ENCODE measurements around the gene C2orf42. TPM values are rescaled to one million over a fixed set of nuclear protein-coding genes. Genes with fewer than 3 reads are reported as not detected.
"Not testable (repeated sequence)": the region's sequence is repeated elsewhere in the genome, so short reads cannot be mapped to it uniquely, and the experiment has no call there.

The C2orf42 gene
- total RNA-seq, 2 donors from 2014 or later, result 7.1 to 11.4 TPM

- Histone ChIP-seq H3K27ac (no peak overlapping the region), H3K4me1 (peaks cover 6% of the 10 kb centered on the region), H3K9ac (ENCODE audit: low read depth in 2 of 2, low read length in 2 of 2) (no peak overlapping the region), H3K36me3 (no peaks in the 10 kb centered on the region), H3K9me3 (no peaks in the 10 kb centered on the region), H3K27me3 (no peaks in the 10 kb centered on the region), H3K4me3 (no peak overlapping the region)
- intact Hi-C loops (cut with DNase I), result no loop called here
- no peak for TF ChIP-seq CTCF (IDR thresholded peaks at IDR 0.05)
- DNase-seq, result no peak
These were observed 78.8 kb downstream of the C2orf42 start for GRCh38 chr2:70111752-70112591.

GRCh38 chr2:70110397-70110796, 80.4 kb downstream of the C2orf42 start:
- H3K36me3 ChIP-seq; H3K4me3 ChIP-seq; H3K27ac ChIP-seq; H3K4me1 ChIP-seq; DNase-seq; H3K27me3 ChIP-seq; H3K9me3 ChIP-seq; intact Hi-C loops (cut with DNase I); H3K9ac ChIP-seq (ENCODE audit: low read depth in 2 of 2, low read length in 2 of 2): not testable (repeated sequence)

GRCh38 chr2:70106138-70106537, 84.7 kb downstream of the C2orf42 start:
- DNase-seq; intact Hi-C loops (cut with DNase I); H3K27me3 ChIP-seq; H3K9ac ChIP-seq (ENCODE audit: low read depth in 2 of 2, low read length in 2 of 2); H3K9me3 ChIP-seq; H3K4me3 ChIP-seq; H3K4me1 ChIP-seq; H3K36me3 ChIP-seq; H3K27ac ChIP-seq: not testable (repeated sequence)

- Histone ChIP-seq H3K36me3 (no peaks in the 10 kb centered on the region), H3K9ac (ENCODE audit: low read depth in 2 of 2, low read length in 2 of 2) (no peak overlapping the region), H3K4me1 (no peaks in the 10 kb centered on the region), H3K27ac (peak overlapping the region; percentile 4), H3K27me3 (no peaks in the 10 kb centered on the region), H3K9me3 (no peaks in the 10 kb centered on the region), H3K4me3 (no peak overlapping the region)
- intact Hi-C loops (cut with DNase I), result no loop called here
- no peak for DNase-seq
- TF ChIP-seq CTCF (IDR thresholded peaks at IDR 0.05), result no peak
These were observed 86.3 kb downstream of the C2orf42 start for GRCh38 chr2:70104231-70105111.

GRCh38 chr2:70103531-70104061, 87.2 kb downstream of the C2orf42 start:
- no peaks in the 10 kb centered on the region for H3K27me3 ChIP-seq
- peak overlapping the region; percentile 4 for H3K27ac ChIP-seq
- H3K4me3 ChIP-seq, result no peak overlapping the region
- no peaks in the 10 kb centered on the region for H3K36me3 ChIP-seq
- H3K9ac ChIP-seq (ENCODE audit: low read depth in 2 of 2, low read length in 2 of 2), result no peak overlapping the region
- no peaks in the 10 kb centered on the region for H3K9me3 ChIP-seq
- DNase-seq, result no peak
- intact Hi-C loops (cut with DNase I), result no loop called here
- no peaks in the 10 kb centered on the region for H3K4me1 ChIP-seq
- no peak for TF ChIP-seq CTCF (IDR thresholded peaks at IDR 0.05)

GRCh38 chr2:70102323-70102905, 88.4 kb downstream of the C2orf42 start:
- H3K27me3 ChIP-seq; H3K9me3 ChIP-seq; H3K4me3 ChIP-seq; DNase-seq; H3K27ac ChIP-seq; H3K4me1 ChIP-seq; H3K36me3 ChIP-seq; H3K9ac ChIP-seq (ENCODE audit: low read depth in 2 of 2, low read length in 2 of 2); intact Hi-C loops (cut with DNase I): not testable (repeated sequence)

GRCh38 chr2:70101686-70102085, 89.1 kb downstream of the C2orf42 start:
- H3K36me3 ChIP-seq; H3K9me3 ChIP-seq; H3K27me3 ChIP-seq; H3K4me3 ChIP-seq; H3K9ac ChIP-seq (ENCODE audit: low read depth in 2 of 2, low read length in 2 of 2); H3K27ac ChIP-seq; H3K4me1 ChIP-seq; DNase-seq; intact Hi-C loops (cut with DNase I): not testable (repeated sequence)

Data from colonic mucosa (tissue), 4 donors.